GM23248 (cell line): ENCODE data around the gene FYB1.

Experiments
- EZH2 ChIP-seq: fragments of 200-600 bp; sonication (generic); IDR thresholded peaks from 2 replicates; pipeline ENCODE4 v1.6.1; 2018; ENCODE audit warnings: antibody characterized with exemption, mild to moderate bottlenecking; ENCODE audit not compliant: insufficient read depth, poor library complexity, severe bottlenecking
- EZH2phosphoT487 ChIP-seq: fragments of 200-600 bp; sonication (generic); IDR thresholded peaks from 2 replicates; pipeline ENCODE4 v1.6.1; 2018; ENCODE audit warnings: antibody characterized with exemption, moderate library complexity, mild to moderate bottlenecking, low read depth; ENCODE audit not compliant: insufficient read depth

- TF ChIP-seq EZH2 (no peak), EZH2phosphoT487 (no peak)
Observed at GRCh38 chr5:39257554-39257953, 38.2 kb upstream of the FYB1 start.
